Measurements from ENCODE around the gene POGK. TPM values are rescaled to one million over a fixed set of nuclear protein-coding genes. Genes with fewer than 3 reads are reported as not detected.
"Not testable (repeated sequence)": the region's sequence is repeated elsewhere in the genome, so short reads cannot be mapped to it uniquely, and the experiment has no call there.

POGK gene
- 18.5 TPM for total RNA-seq
- long read RNA-seq, full-length matches to known transcripts: 4 of 28 reads
- long read RNA-seq, partial matches to known transcripts: 9 of 28 reads
- long read RNA-seq, other reads (novel, unspliced or antisense): 15 of 28 reads

GRCh38 chr1:166838766-166839599 lies at the start of gene POGK:
TSS of gene POGK (plus strand) at chr1:166839475. CDS start at chr1:166840957, 1,482 bp downstream.
- DNase-seq (ENCODE audit: low spot score): peak; percentile 94
- intact Hi-C loops (cut with DNase I): loop anchor here (1.0 kb wide), 1 partner anchor 37 kb away; the partner anchor contains the start of gene TADA1

- intact Hi-C loops (cut with DNase I): no loop called here
- DNase-seq (ENCODE audit: low spot score): no peak
Measured at GRCh38 chr1:166796620-166797236, 42.5 kb upstream of the POGK start.

- intact Hi-C loops (cut with DNase I): no loop called here
- DNase-seq (ENCODE audit: low spot score): no peak
Measured at GRCh38 chr1:166808952-166809351, 30.3 kb upstream of the POGK start.

- intact Hi-C loops (cut with DNase I): no loop called here
- no peak for DNase-seq (ENCODE audit: low spot score)
Measured at GRCh38 chr1:166811691-166812090, 27.6 kb upstream of the POGK start.

GRCh38 chr1:166813508-166814223 lies 25.6 kb upstream of the POGK start:
- no peak for DNase-seq (ENCODE audit: low spot score)
- intact Hi-C loops (cut with DNase I): no loop called here

- DNase-seq (ENCODE audit: low spot score): no peak
- intact Hi-C loops (cut with DNase I): no loop called here
Measured at GRCh38 chr1:166814611-166815010, 24.7 kb upstream of the POGK start.

GRCh38 chr1:166819974-166820373 lies 19.3 kb upstream of the POGK start:
- no peak for DNase-seq (ENCODE audit: low spot score)
- intact Hi-C loops (cut with DNase I): no loop called here

- no peak for DNase-seq (ENCODE audit: low spot score)
- intact Hi-C loops (cut with DNase I): no loop called here
Measured at GRCh38 chr1:166822385-166822784, 16.9 kb upstream of the POGK start.

- no peak for DNase-seq (ENCODE audit: low spot score)
- intact Hi-C loops (cut with DNase I): no loop called here
Measured at GRCh38 chr1:166827426-166827825, 11.8 kb upstream of the POGK start.

GRCh38 chr1:166829762-166830161 lies 9.5 kb upstream of the POGK start:
- intact Hi-C loops (cut with DNase I); DNase-seq (ENCODE audit: low spot score): not testable (repeated sequence)

- intact Hi-C loops (cut with DNase I): no loop called here
- DNase-seq (ENCODE audit: low spot score): no peak
Measured at GRCh38 chr1:166836733-166837132, 2.5 kb upstream of the POGK start.

GRCh38 chr1:166839600-166840308 lies 479 bp downstream of the POGK start:
- peak; percentile 82 for DNase-seq (ENCODE audit: low spot score)
- intact Hi-C loops (cut with DNase I): loop anchor here (1.0 kb wide), 1 partner anchor 37 kb away; the partner anchor contains the start of gene TADA1

- intact Hi-C loops (cut with DNase I): no loop called here
- no peak for DNase-seq (ENCODE audit: low spot score)
Measured at GRCh38 chr1:166840309-166841274, 1.3 kb downstream of the POGK start.

GRCh38 chr1:166843322-166843721 lies 4.0 kb downstream of the POGK start:
- intact Hi-C loops (cut with DNase I): no loop called here
- no peak for DNase-seq (ENCODE audit: low spot score)

- no peak for DNase-seq (ENCODE audit: low spot score)
- intact Hi-C loops (cut with DNase I): no loop called here
Measured at GRCh38 chr1:166843769-166844596, 4.7 kb downstream of the POGK start.

GRCh38 chr1:166844791-166845190 lies 5.5 kb downstream of the POGK start:
- no peak for DNase-seq (ENCODE audit: low spot score)
- intact Hi-C loops (cut with DNase I): no loop called here

- no peak for DNase-seq (ENCODE audit: low spot score)
Measured at GRCh38 chr1:166848193-166848592, 8.9 kb downstream of the POGK start.

GRCh38 chr1:166849135-166849534 lies 9.9 kb downstream of the POGK start:
- no peak for DNase-seq (ENCODE audit: low spot score)
- intact Hi-C loops (cut with DNase I): no loop called here

More at GRCh38 chr1:166848193-166848592, 8.9 kb downstream of the POGK start:
- intact Hi-C loops (cut with DNase I): no loop called here

Measured in cardiac septum (tissue), 1 donor.